GM08714 (cell line): ENCODE results near the gene CRYBA2.

ENCODE experiments used
- H3K4me3 ChIP-seq: fragments of 200-500 bp; sonication (Bioruptor generic); 2 replicates; pipeline ENCODE4 v1.5.1; 2014; ENCODE audit warnings: mild to moderate bottlenecking, low read length, inconsistent platforms
- ZNF274 ChIP-seq: IDR thresholded peaks from 2 replicates; pipeline ENCODE4 v1.6.1; 2012; ENCODE audit warnings: mild to moderate bottlenecking, low read depth, low read length

CRYBA2 gene

DNA sequence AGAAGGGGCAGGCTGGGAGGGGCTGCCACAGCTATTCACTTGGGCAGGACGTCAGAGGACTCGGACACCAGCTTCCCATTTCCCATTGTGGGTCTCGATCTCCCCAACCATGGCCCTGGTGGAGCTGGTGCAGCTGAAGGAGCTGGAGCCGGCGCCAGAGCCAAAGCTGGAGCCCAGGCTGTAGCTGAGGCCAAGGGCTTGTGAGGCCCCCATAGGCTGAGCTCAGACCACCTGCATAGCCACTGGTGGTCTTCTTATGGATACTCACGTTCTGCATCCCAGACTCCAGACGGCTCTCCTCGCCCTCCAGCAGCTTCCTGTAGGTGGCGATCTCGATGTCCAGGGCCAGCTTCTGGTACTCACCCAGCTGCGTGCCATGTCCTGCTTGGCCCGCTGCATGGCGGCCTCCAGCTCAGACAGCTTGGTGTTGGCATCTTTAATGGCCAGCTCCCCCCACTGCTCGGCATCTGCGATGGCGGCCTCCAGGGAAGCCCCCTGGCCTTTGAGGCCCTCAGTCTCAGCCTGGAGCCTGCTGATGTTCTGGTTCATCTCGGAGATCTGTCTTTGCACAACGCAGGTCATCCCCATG lies 39.8 kb downstream of the CRYBA2 start:
- no peak overlapping the region for H3K4me3 ChIP-seq
- TF ChIP-seq ZNF274 = no peak

DNA sequence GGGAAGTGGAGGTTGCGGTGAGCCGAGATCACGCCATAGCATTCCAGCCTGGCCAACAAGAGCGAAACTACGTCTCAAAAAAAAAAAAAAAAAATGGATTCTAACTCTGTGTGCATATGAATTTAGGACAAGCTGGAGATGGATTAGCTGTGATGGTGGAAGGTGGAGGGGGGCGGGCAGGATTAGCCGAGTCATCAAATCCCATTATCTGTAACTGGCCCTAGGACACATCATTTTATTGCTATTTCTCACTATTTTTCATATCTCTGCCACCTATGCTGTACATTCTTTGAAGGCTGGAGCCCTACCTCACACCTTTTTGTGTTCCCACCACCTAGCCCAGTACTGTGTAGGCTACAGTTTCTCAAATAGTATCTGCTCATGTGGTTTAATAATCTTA lies 41.1 kb downstream of the CRYBA2 start:
- no peak overlapping the region for H3K4me3 ChIP-seq
- no peak for TF ChIP-seq ZNF274

DNA sequence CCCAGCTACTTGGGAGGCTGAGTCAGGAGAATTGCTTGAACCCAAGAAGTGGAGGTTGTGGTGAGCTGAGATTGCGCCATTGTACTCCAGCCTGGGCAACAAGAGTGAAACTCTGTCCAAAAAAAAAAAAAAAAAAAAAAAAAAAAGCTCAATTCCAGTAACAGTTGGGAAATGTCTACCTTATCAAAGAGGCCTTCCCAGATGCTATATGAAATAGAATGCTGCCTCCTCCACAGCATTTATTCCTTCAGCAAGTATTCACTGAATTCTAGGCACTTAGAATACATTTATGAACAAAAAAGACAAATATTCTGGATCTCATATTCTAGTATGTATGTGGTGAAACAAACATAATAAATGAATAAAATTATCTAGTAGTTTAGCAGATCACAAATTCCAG lies 46.6 kb downstream of the CRYBA2 start:
- TF ChIP-seq ZNF274 = no peak
- H3K4me3 ChIP-seq = no peak overlapping the region

DNA sequence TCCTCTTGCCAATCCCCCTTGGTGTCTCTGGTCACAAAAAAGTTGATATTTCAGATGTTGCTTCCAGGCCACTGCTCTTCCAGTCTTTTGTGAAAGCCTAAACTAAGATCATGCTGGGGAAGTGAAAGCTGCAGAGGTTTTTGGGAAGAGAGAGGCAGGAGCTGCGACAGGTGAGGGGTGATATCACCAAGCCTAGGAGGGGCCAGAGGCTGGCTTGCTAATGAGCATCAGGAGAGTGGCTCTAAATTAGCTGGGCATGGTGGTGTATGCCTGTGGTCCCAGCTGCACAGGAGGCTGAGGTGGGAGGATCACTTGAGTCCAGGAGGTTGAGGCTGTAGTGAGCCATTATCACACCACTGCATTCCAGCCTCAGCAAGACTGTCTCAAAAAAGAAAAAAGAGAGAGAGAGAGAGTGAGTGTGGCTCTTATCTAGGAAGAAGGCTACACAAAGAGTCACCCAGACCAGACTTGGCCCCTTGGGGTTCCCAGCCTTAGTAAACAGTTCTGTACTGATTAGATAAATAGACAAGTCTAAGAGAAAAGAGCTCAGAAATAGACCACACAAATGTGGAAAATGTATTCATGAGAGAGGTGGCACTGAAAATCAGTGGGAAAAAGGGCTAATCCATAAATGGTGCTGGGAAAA lies 48.3 kb downstream of the CRYBA2 start:
- no peak for TF ChIP-seq ZNF274

More for the DNA sequence above, 48.3 kb downstream of the CRYBA2 start:
- H3K4me3 ChIP-seq = no peak overlapping the region
